IMR-90 (cell line): ENCODE data around the gene PLCL2.

Source experiments
- CEBPB ChIP-seq: IDR thresholded peaks from 2 replicates; pipeline ENCODE4 v1.6.1; 2012; ENCODE audit warnings: low read depth, low read length, improper control_type of control experiment
- CHD1 ChIP-seq: IDR thresholded peaks from 2 replicates; pipeline ENCODE4 v1.6.1; 2012; ENCODE audit warnings: low read depth, low read length, improper control_type of control experiment
- CTCF ChIP-seq: conservative IDR thresholded peaks from 2 replicates; pipeline ENCODE4 v1.5.1; 2012; ENCODE audit warnings: mild to moderate bottlenecking, low read depth, low read length, improper control_type of control experiment
- FOS ChIP-seq: fragments of 150-350 bp; IDR thresholded peaks from 2 replicates; pipeline ENCODE4 v1.6.1; 2016; ENCODE audit warnings: low read depth, low read length
- MAZ ChIP-seq: IDR thresholded peaks from 2 replicates; pipeline ENCODE4 v1.6.1; 2012; ENCODE audit warnings: low read depth, mild to moderate bottlenecking, low read length, improper control_type of control experiment, moderate library complexity, borderline replicate concordance
- POLR2A ChIP-seq: IDR thresholded peaks from 2 replicates; pipeline ENCODE4 v1.6.1; 2012; ENCODE audit warnings: mild to moderate bottlenecking, low read depth, low read length
- RFX5 ChIP-seq: IDR thresholded peaks from 2 replicates; pipeline ENCODE4 v1.8.0; 2012; ENCODE audit warnings: low read depth, mild to moderate bottlenecking, low read length, moderate library complexity
- SMC3 ChIP-seq: fragments of 150-350 bp; IDR thresholded peaks from 2 replicates; pipeline ENCODE4 v1.6.1; 2016; ENCODE audit warnings: low read depth, mild to moderate bottlenecking, antibody characterized with exemption, low read length, moderate library complexity

- no peak for TF ChIP-seq CTCF
- TF ChIP-seq POLR2A = no peak
- no peak for TF ChIP-seq SMC3
- no peak for TF ChIP-seq MAZ
- TF ChIP-seq RFX5 = no peak
- no peak for TF ChIP-seq CHD1
- TF ChIP-seq CEBPB = no peak
- no peak for TF ChIP-seq FOS
Observed at GRCh38 chr3:16899919-16900318, 15.2 kb downstream of the PLCL2 start.
